ENCODE measurements around the gene BDP1. TPM values are rescaled to one million over a fixed set of nuclear protein-coding genes. Genes with fewer than 3 reads are reported as not detected.
"Not testable (repeated sequence)": the region's sequence is repeated elsewhere in the genome, so short reads cannot be mapped to it uniquely, and the experiment has no call there.

Gene BDP1
- polyA plus RNA-seq, 1 of the 3 experiments (the other 2 are of a cell fraction), result 4.4 TPM

DNA sequence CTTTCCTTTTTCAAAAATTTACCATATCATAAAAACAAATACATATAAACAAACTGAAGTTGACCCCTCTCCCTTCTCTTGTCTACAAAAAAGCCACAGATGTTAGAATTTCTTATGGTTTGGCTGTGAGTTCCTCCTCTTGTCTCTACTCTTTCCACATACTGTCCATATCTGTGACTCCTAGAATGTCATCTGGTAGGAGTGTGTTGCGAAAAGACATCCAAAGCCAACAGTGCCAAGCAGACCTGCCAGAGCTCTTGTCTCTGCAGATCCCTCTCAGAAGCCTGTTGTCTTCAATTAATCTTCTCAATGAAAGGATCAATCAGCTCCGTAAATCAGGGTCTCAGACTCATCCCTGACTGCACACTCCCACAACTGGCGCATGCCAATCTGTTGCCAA is 31.6 kb upstream of the BDP1 start:
- DNase-seq; H3K79me2 ChIP-seq (ENCODE audit: insufficient read depth); H3K4me3 ChIP-seq (ENCODE audit: low read depth in 2 of 2, low read length in 1 of 2); H4K20me1 ChIP-seq (ENCODE audit: insufficient read depth); H3K9ac ChIP-seq; H3K27me3 ChIP-seq (ENCODE audit: insufficient read depth); H3K4me2 ChIP-seq; H3F3A ChIP-seq (replicated peaks; ENCODE audit: insufficient read depth); H3K4me1 ChIP-seq (ENCODE audit: control insufficient read depth in 1 of 2, insufficient read depth in 2 of 2, low read depth in 1 of 2, low read length in 1 of 2); H3K9me3 ChIP-seq; H2AFZ ChIP-seq (ENCODE audit: low read depth); H3K36me3 ChIP-seq (replicated peaks in 1 of 2; ENCODE audit: control insufficient read depth in 1 of 2, insufficient read depth in 2 of 2, low read length in 1 of 2); H3K27ac ChIP-seq (ENCODE audit: low read depth in 2 of 2, low read length in 1 of 2); H3K9me2 ChIP-seq; POLR2A ChIA-PET; CTCF ChIA-PET: not testable (repeated sequence)
- WGBS (ENCODE audit: low lambda C conversion rate), result 67% methylated on average over 3 of the region's 3 CpGs

DNA sequence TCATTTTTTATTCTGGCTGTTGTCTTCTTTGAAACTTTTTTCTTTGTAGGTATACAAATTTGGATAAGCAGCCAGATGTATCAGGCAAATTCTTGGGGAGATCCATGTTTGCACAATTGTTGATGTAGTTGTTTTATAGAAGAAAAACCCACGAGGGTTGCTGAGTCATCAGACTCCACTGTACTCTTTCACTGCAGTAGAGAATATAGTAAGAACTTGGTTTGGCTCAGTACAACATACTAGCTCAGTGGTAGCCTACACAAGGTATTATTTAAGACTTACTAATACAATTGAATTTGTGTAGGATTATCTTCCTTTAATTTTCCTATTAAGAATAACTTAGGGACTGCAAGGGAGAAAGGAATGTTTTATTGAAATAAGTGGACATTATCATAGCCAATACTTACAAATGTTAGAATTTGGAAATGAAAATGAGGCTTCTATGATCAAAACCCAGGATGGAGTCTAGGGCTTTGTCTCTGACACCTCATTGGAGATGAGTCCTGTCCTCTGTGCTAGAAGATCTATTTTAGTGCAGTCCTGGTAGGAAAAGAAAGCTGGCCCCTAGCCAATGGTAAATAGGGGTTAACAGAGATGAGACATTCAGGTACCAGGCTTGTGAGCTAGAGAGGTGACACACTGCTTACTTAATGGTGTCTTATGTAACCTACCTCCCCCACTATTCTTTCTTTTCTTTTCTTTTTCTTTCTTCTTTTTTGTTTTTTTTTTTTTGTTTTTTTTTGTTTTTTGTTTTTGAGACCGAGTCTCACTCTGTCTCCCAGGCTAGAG is 28.6 kb upstream of the BDP1 start:
- DNase-seq; H3K27me3 ChIP-seq (ENCODE audit: insufficient read depth); H3K36me3 ChIP-seq (replicated peaks in 1 of 2; ENCODE audit: control insufficient read depth in 1 of 2, insufficient read depth in 2 of 2, low read length in 1 of 2); H3K9me3 ChIP-seq; H3K4me1 ChIP-seq (ENCODE audit: control insufficient read depth in 1 of 2, insufficient read depth in 2 of 2, low read depth in 1 of 2, low read length in 1 of 2); H3F3A ChIP-seq (replicated peaks; ENCODE audit: insufficient read depth); H3K9ac ChIP-seq; CTCF ChIA-PET; H3K27ac ChIP-seq (ENCODE audit: low read depth in 2 of 2, low read length in 1 of 2); POLR2A ChIA-PET; H2AFZ ChIP-seq (ENCODE audit: low read depth); H3K4me3 ChIP-seq (ENCODE audit: low read depth in 2 of 2, low read length in 1 of 2); H3K9me2 ChIP-seq; H3K4me2 ChIP-seq; H4K20me1 ChIP-seq (ENCODE audit: insufficient read depth); H3K79me2 ChIP-seq (ENCODE audit: insufficient read depth): not testable (repeated sequence)
- WGBS (ENCODE audit: low lambda C conversion rate), result 29% methylated on average over 2 of the region's 2 CpGs

DNA sequence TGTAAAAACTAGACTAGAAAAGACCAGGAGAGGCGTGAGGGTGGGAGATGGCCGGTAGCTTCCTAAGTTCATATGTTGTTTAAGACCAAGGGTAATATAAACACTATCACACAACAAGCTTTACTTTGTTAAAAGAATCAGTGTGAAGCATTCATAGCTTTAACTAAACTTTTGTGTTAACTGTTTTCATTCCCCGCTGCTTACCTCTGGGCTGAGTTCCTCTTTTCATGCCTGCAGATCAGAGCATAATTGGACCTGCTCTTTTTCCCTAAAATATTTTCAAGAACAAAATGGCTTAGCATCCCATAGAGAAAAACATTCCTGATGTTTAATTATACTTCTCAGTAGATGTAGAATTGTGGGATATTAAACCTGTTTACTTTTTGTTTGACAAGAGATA is 23.0 kb upstream of the BDP1 start:
- CTCF ChIA-PET; H3K36me3 ChIP-seq (replicated peaks in 1 of 2; ENCODE audit: control insufficient read depth in 1 of 2, insufficient read depth in 2 of 2, low read length in 1 of 2); H3K4me1 ChIP-seq (ENCODE audit: control insufficient read depth in 1 of 2, insufficient read depth in 2 of 2, low read depth in 1 of 2, low read length in 1 of 2); H3K27ac ChIP-seq (ENCODE audit: low read depth in 2 of 2, low read length in 1 of 2); H3K4me3 ChIP-seq (ENCODE audit: low read depth in 2 of 2, low read length in 1 of 2); H3K27me3 ChIP-seq (ENCODE audit: insufficient read depth); H2AFZ ChIP-seq (ENCODE audit: low read depth); H3F3A ChIP-seq (replicated peaks; ENCODE audit: insufficient read depth); H3K9me2 ChIP-seq; DNase-seq; H3K9ac ChIP-seq; H3K79me2 ChIP-seq (ENCODE audit: insufficient read depth); H3K9me3 ChIP-seq; H4K20me1 ChIP-seq (ENCODE audit: insufficient read depth); H3K4me2 ChIP-seq; POLR2A ChIA-PET: not testable (repeated sequence)
- 76% methylated on average over 3 of the region's 3 CpGs for WGBS (ENCODE audit: low lambda C conversion rate)

DNA sequence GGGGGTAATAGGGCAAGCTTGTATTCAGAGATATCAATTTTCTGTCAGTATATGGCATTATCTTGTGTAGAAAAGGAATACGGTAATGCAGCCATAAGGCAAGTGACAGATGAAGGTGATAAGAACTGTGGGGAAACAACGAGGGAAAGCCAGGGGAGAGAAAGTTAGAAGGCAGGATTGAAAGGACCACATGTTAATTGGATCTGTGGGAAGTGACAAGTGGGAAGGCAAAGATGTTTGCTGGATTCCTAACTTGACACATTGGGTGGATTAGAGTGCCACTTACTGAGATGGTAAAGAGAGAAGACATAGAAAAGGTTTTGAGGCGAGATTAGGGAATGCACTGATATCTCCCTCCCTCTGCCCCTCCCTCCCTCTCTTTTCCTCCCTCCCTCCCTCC is 20.6 kb upstream of the BDP1 start:
- H3K27me3 ChIP-seq (ENCODE audit: insufficient read depth); H3F3A ChIP-seq (replicated peaks; ENCODE audit: insufficient read depth); H3K9ac ChIP-seq; H3K4me3 ChIP-seq (ENCODE audit: low read depth in 2 of 2, low read length in 1 of 2); H2AFZ ChIP-seq (ENCODE audit: low read depth); H3K79me2 ChIP-seq (ENCODE audit: insufficient read depth); DNase-seq; H3K9me3 ChIP-seq; H3K36me3 ChIP-seq (replicated peaks in 1 of 2; ENCODE audit: control insufficient read depth in 1 of 2, insufficient read depth in 2 of 2, low read length in 1 of 2); H3K27ac ChIP-seq (ENCODE audit: low read depth in 2 of 2, low read length in 1 of 2); H3K9me2 ChIP-seq; CTCF ChIA-PET; POLR2A ChIA-PET; H3K4me2 ChIP-seq; H3K4me1 ChIP-seq (ENCODE audit: control insufficient read depth in 1 of 2, insufficient read depth in 2 of 2, low read depth in 1 of 2, low read length in 1 of 2); H4K20me1 ChIP-seq (ENCODE audit: insufficient read depth): not testable (repeated sequence)
- WGBS (ENCODE audit: low lambda C conversion rate), result 46% methylated on average over 3 of the region's 3 CpGs

DNA sequence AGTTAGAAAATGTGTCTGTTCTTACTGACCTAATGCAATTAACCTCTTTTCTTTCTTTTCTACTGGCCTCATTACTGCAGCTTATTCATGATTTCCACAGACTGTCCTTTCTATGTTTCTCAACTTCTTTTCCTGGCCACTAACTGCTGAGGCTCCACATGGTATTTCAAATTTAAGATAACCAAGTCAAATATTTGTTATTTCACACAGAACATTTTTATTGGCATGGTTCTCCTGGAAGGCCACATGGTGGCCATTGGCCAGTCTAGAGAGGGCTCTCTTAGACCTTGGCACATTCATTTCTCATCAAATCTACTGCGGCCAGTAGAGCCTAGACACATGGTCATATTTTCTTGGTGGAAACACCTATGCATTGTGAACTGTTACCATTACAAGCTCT is 13.9 kb upstream of the BDP1 start:
- H3K36me3 ChIP-seq (replicated peaks in 1 of 2; ENCODE audit: control insufficient read depth in 1 of 2, insufficient read depth in 2 of 2, low read length in 1 of 2); H3K9me3 ChIP-seq; H3K9ac ChIP-seq; H3K79me2 ChIP-seq (ENCODE audit: insufficient read depth); CTCF ChIA-PET; H3K4me1 ChIP-seq (ENCODE audit: control insufficient read depth in 1 of 2, insufficient read depth in 2 of 2, low read depth in 1 of 2, low read length in 1 of 2); H3F3A ChIP-seq (replicated peaks; ENCODE audit: insufficient read depth); H3K27me3 ChIP-seq (ENCODE audit: insufficient read depth); H3K4me3 ChIP-seq (ENCODE audit: low read depth in 2 of 2, low read length in 1 of 2); H3K9me2 ChIP-seq; H2AFZ ChIP-seq (ENCODE audit: low read depth); DNase-seq; H3K4me2 ChIP-seq; POLR2A ChIA-PET; H4K20me1 ChIP-seq (ENCODE audit: insufficient read depth); H3K27ac ChIP-seq (ENCODE audit: low read depth in 2 of 2, low read length in 1 of 2): not testable (repeated sequence)
- 76% methylated on average over 1 of the region's 1 CpG for WGBS (ENCODE audit: low lambda C conversion rate)

DNA sequence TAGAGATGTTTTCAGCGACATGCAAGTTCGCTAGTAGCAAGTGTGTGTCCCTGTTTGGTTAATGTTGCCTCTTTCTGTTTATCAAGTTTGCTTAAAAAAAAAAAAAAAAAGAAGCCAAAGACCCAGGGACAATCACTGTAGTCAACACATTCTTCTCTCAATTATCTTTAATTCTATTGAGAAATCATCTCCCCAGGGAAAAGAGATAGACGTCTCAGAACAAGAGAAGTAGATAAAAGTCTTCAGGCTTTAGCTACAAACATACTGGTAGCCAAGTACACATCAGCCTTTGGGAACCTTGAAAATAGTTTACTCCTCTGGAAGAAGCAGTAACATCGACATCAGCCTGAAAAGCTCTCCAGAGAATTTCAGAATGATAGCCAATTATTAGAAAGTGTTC is 11.6 kb upstream of the BDP1 start:
- H4K20me1 ChIP-seq (ENCODE audit: insufficient read depth); CTCF ChIA-PET; H3K27ac ChIP-seq (ENCODE audit: low read depth in 2 of 2, low read length in 1 of 2); H3K79me2 ChIP-seq (ENCODE audit: insufficient read depth); DNase-seq; H3K4me2 ChIP-seq; H3K9me2 ChIP-seq; H3K9ac ChIP-seq; H3K4me1 ChIP-seq (ENCODE audit: control insufficient read depth in 1 of 2, insufficient read depth in 2 of 2, low read depth in 1 of 2, low read length in 1 of 2); H3F3A ChIP-seq (replicated peaks; ENCODE audit: insufficient read depth); H2AFZ ChIP-seq (ENCODE audit: low read depth); H3K36me3 ChIP-seq (replicated peaks in 1 of 2; ENCODE audit: control insufficient read depth in 1 of 2, insufficient read depth in 2 of 2, low read length in 1 of 2); H3K4me3 ChIP-seq (ENCODE audit: low read depth in 2 of 2, low read length in 1 of 2); H3K27me3 ChIP-seq (ENCODE audit: insufficient read depth); H3K9me3 ChIP-seq: not testable (repeated sequence)
- POLR2A ChIA-PET, result interaction anchor here (0.6 kb wide), 1 partner anchor 1884 kb away, joined by 3 read pairs; the partner anchor contains the start of gene GTF2H2C
- 65% methylated on average over 4 of the region's 4 CpGs for WGBS (ENCODE audit: low lambda C conversion rate)
